ENCODE measurements around the gene SLC12A7.

Gene SLC12A7

DNA sequence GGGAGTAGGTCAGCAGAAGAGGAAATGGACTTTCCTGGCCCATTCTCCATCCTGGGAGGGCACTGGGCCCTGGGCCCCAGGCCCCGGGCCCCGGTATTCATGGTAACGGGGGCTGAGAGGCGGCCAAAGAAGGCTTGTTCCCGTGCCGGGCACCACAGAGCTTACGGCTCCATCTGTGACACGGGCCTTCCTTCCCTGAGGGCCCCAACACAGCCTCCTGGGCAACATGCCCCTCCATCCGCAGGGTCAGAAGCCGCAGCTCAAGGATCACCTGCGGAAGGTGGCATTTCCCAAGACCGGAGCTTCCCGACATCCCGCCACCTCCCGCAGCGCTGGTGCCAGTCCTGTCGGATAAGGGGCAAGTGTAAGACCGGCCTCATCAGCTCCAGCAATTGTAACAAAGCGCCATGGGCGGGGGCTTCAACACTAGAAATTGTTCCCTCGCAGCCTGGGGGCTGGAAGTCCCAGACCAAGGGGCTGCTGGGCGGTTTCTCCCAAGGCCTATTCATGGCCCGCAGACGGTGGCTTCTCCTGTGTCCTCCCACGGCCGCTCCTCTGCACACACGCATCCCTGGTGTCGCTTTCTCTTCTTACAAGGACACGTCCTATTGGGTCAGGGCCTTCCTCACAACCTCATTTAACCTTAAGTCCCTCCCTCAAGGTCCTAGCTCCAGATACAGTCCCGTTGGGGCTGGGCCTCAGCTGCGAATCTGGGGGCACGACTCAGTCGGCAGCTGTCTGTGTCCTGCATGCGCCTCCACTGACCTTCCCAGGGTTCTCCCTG lies 31.2 kb upstream of the SLC12A7 start:
- Histone ChIP-seq H3K4me3 (ENCODE audit: low read length in 2 of 2) (no peak overlapping the region), H3K27ac (ENCODE audit: low read depth in 2 of 2, low read length in 2 of 2) (no peak overlapping the region), H3K36me3 (ENCODE audit: control insufficient read depth in 2 of 2, insufficient read depth in 2 of 2, low read length in 2 of 2) (no peaks in the 10 kb centered on the region), H3K27me3 (ENCODE audit: control insufficient read depth in 2 of 2, insufficient read depth in 2 of 2, low read length in 2 of 2) (peaks cover 0 to 5% of the 10 kb centered on the region in 2 donors), H3K9ac (ENCODE audit: low read depth in 1 of 2, low read length in 2 of 2) (no peak overlapping the region), H3K4me1 (ENCODE audit: control insufficient read depth in 2 of 2, insufficient read depth in 2 of 2, low read length in 2 of 2) (peaks cover 0 to 3% of the 10 kb centered on the region in 2 donors), H3K9me3 (ENCODE audit: control insufficient read depth in 2 of 2, low read length in 2 of 2) (no peaks in the 10 kb centered on the region)

GRCh38 chr5:1141834-1142233 lies 30.0 kb upstream of the SLC12A7 start:
- H3K27me3 ChIP-seq (ENCODE audit: control insufficient read depth in 2 of 2, insufficient read depth in 2 of 2, low read length in 2 of 2), result peaks cover 0 to 5% of the 10 kb centered on the region in 2 donors
- peaks cover 8 to 10% of the 10 kb centered on the region in 2 donors for H3K4me1 ChIP-seq (ENCODE audit: control insufficient read depth in 2 of 2, insufficient read depth in 2 of 2, low read length in 2 of 2)
- H3K9ac ChIP-seq (ENCODE audit: low read depth in 1 of 2, low read length in 2 of 2), result no peak overlapping the region
- no peak overlapping the region for H3K27ac ChIP-seq (ENCODE audit: low read depth in 2 of 2, low read length in 2 of 2)
- no peak overlapping the region for H3K4me3 ChIP-seq (ENCODE audit: low read length in 2 of 2)
- no peaks in the 10 kb centered on the region for H3K36me3 ChIP-seq (ENCODE audit: control insufficient read depth in 2 of 2, insufficient read depth in 2 of 2, low read length in 2 of 2)
- H3K9me3 ChIP-seq (ENCODE audit: control insufficient read depth in 2 of 2, low read length in 2 of 2), result no peaks in the 10 kb centered on the region

GRCh38 chr5:1140818-1141189 lies 28.9 kb upstream of the SLC12A7 start:
- H3K36me3 ChIP-seq (ENCODE audit: control insufficient read depth in 2 of 2, insufficient read depth in 2 of 2, low read length in 2 of 2), result no peaks in the 10 kb centered on the region
- H3K27me3 ChIP-seq (ENCODE audit: control insufficient read depth in 2 of 2, insufficient read depth in 2 of 2, low read length in 2 of 2), result peaks cover 0 to 5% of the 10 kb centered on the region in 2 donors
- H3K4me3 ChIP-seq (ENCODE audit: low read length in 2 of 2), result no peak overlapping the region
- no peak overlapping the region for H3K9ac ChIP-seq (ENCODE audit: low read depth in 1 of 2, low read length in 2 of 2)
- no peak overlapping the region for H3K27ac ChIP-seq (ENCODE audit: low read depth in 2 of 2, low read length in 2 of 2)
- no peaks in the 10 kb centered on the region for H3K9me3 ChIP-seq (ENCODE audit: control insufficient read depth in 2 of 2, low read length in 2 of 2)
- H3K4me1 ChIP-seq (ENCODE audit: control insufficient read depth in 2 of 2, insufficient read depth in 2 of 2, low read length in 2 of 2), result peaks cover 8 to 11% of the 10 kb centered on the region in 2 donors

DNA sequence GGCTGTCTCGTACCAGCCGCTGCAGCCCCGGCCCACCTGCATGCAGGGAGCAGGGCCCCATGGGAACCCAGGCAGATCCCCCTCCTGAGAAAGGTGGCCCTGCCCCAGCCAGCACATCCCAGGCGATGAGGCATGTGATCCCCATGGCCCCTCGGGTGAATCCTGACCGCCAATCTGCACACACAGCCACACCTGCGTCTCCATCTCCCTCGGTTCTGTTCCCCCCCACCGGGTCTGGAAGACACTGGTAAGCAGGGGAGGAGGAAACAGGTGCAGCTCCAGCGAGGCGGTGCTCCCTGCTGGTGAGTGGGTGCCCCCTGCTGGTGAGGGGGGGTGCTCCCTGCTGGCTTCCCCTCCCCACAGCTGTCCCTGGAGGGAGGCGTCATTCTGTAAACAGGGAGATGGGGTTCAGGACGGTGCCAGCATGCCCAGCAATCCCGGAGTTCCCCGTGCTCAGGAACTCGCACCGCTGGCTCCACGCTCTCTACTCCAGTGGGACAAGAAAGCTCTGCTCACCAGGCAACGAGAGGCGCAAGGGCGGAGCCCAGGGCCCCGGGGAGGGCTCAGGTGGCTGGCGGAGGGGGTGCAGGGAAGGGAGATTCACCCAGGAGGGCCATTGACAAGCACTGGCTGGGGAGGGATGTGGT lies 28.4 kb upstream of the SLC12A7 start:
- H3K4me1 ChIP-seq (ENCODE audit: control insufficient read depth in 2 of 2, insufficient read depth in 2 of 2, low read length in 2 of 2), result peaks cover 8 to 11% of the 10 kb centered on the region in 2 donors
- H3K27ac ChIP-seq (ENCODE audit: low read depth in 2 of 2, low read length in 2 of 2), result no peak overlapping the region
- no peak overlapping the region for H3K9ac ChIP-seq (ENCODE audit: low read depth in 1 of 2, low read length in 2 of 2)
- no peaks in the 10 kb centered on the region for H3K36me3 ChIP-seq (ENCODE audit: control insufficient read depth in 2 of 2, insufficient read depth in 2 of 2, low read length in 2 of 2)
- H3K9me3 ChIP-seq (ENCODE audit: control insufficient read depth in 2 of 2, low read length in 2 of 2), result no peaks in the 10 kb centered on the region
- H3K27me3 ChIP-seq (ENCODE audit: control insufficient read depth in 2 of 2, insufficient read depth in 2 of 2, low read length in 2 of 2), result peaks cover 0 to 5% of the 10 kb centered on the region in 2 donors
- H3K4me3 ChIP-seq (ENCODE audit: low read length in 2 of 2), result no peak overlapping the region

GRCh38 chr5:1139331-1140170 lies 27.7 kb upstream of the SLC12A7 start:
- H3K36me3 ChIP-seq (ENCODE audit: control insufficient read depth in 2 of 2, insufficient read depth in 2 of 2, low read length in 2 of 2), result no peaks in the 10 kb centered on the region
- H3K9ac ChIP-seq (ENCODE audit: low read depth in 1 of 2, low read length in 2 of 2), result no peak overlapping the region
- H3K4me3 ChIP-seq (ENCODE audit: low read length in 2 of 2), result no peak overlapping the region
- peaks cover 0 to 5% of the 10 kb centered on the region in 2 donors for H3K27me3 ChIP-seq (ENCODE audit: control insufficient read depth in 2 of 2, insufficient read depth in 2 of 2, low read length in 2 of 2)
- H3K9me3 ChIP-seq (ENCODE audit: control insufficient read depth in 2 of 2, low read length in 2 of 2), result no peaks in the 10 kb centered on the region
- peaks cover 8 to 11% of the 10 kb centered on the region in 2 donors for H3K4me1 ChIP-seq (ENCODE audit: control insufficient read depth in 2 of 2, insufficient read depth in 2 of 2, low read length in 2 of 2)
- H3K27ac ChIP-seq (ENCODE audit: low read depth in 2 of 2, low read length in 2 of 2), result no peak overlapping the region

DNA sequence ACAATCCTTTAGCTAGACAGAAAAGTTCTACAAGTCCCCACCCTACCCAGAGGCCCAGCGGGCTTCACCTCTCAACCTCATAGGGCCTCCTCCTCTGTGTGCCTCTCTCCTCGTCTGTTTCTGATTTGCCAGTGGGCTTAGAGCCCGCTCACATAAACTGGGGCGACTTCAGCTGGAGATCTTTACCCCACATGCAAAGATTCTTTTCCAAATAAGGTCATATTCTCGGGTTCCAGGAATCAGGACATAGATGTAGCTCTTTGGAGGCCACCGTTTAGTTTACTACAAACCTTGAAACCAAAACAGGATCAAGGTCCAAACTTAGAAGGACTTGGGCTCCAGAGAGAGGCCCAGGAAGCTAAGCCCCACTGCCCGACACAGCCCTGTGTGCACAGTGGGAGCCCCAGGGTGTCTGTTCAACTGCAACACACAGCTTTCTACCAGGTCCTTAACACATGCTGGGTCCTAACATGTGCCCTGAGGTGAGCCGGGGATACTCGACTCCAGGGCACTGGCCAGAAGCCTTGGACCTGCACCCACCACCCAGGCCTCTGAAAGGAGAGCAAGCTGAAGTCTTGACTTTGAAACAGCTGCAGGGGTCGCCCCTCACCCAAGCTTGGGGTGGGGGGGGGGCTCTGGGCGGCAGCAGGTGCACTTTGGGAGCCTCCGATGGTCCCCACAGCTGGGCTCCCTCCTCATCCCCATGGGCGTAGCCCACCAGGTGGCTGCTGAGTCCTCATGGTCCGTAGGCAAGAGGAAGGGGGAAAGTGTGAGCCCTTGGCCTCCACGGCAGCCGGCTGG lies 26.8 kb upstream of the SLC12A7 start:
- Histone ChIP-seq H3K9me3 (ENCODE audit: control insufficient read depth in 2 of 2, low read length in 2 of 2) (no peaks in the 10 kb centered on the region), H3K27me3 (ENCODE audit: control insufficient read depth in 2 of 2, insufficient read depth in 2 of 2, low read length in 2 of 2) (peaks cover 0 to 5% of the 10 kb centered on the region in 2 donors), H3K9ac (ENCODE audit: low read depth in 1 of 2, low read length in 2 of 2) (no peak overlapping the region), H3K27ac (ENCODE audit: low read depth in 2 of 2, low read length in 2 of 2) (no peak overlapping the region), H3K4me1 (ENCODE audit: control insufficient read depth in 2 of 2, insufficient read depth in 2 of 2, low read length in 2 of 2) (peaks cover 8 to 11% of the 10 kb centered on the region in 2 donors), H3K4me3 (ENCODE audit: low read length in 2 of 2) (no peak overlapping the region), H3K36me3 (ENCODE audit: control insufficient read depth in 2 of 2, insufficient read depth in 2 of 2, low read length in 2 of 2) (no peaks in the 10 kb centered on the region)

- Histone ChIP-seq H3K27ac (ENCODE audit: low read depth in 2 of 2, low read length in 2 of 2) (no peak overlapping the region), H3K36me3 (ENCODE audit: control insufficient read depth in 2 of 2, insufficient read depth in 2 of 2, low read length in 2 of 2) (no peaks in the 10 kb centered on the region), H3K4me1 (ENCODE audit: control insufficient read depth in 2 of 2, insufficient read depth in 2 of 2, low read length in 2 of 2) (peaks cover 8 to 13% of the 10 kb centered on the region in 2 donors), H3K9ac (ENCODE audit: low read depth in 1 of 2, low read length in 2 of 2) (no peak overlapping the region), H3K4me3 (ENCODE audit: low read length in 2 of 2) (no peak overlapping the region), H3K9me3 (ENCODE audit: control insufficient read depth in 2 of 2, low read length in 2 of 2) (no peaks in the 10 kb centered on the region), H3K27me3 (ENCODE audit: control insufficient read depth in 2 of 2, insufficient read depth in 2 of 2, low read length in 2 of 2) (peaks cover 0 to 5% of the 10 kb centered on the region in 2 donors)
These were observed 25.9 kb upstream of the SLC12A7 start for GRCh38 chr5:1137567-1138444.

DNA sequence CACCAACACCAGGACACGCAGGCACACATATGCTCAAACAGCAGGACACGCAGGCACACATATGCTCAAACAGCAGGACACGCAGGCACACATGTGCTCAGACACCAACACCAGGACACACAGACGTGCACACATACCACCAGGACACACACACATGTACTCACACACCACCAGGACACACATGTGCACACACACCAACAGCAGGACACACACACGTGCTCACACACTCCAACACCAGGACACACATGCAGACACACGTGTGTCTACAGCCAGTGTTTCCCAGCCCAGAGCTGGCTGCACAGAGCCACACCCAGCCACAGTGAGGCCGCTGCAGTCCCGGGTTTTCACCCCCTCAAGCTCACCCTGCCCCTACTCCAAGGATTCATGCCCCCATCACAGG lies 25.0 kb upstream of the SLC12A7 start:
- no peaks in the 10 kb centered on the region for H3K9me3 ChIP-seq (ENCODE audit: control insufficient read depth in 2 of 2, low read length in 2 of 2)
- H3K9ac ChIP-seq (ENCODE audit: low read depth in 1 of 2, low read length in 2 of 2), result no peak overlapping the region
- H3K27ac ChIP-seq (ENCODE audit: low read depth in 2 of 2, low read length in 2 of 2), result no peak overlapping the region
- H3K4me1 ChIP-seq (ENCODE audit: control insufficient read depth in 2 of 2, insufficient read depth in 2 of 2, low read length in 2 of 2), result peaks cover 8 to 13% of the 10 kb centered on the region in 2 donors
- H3K27me3 ChIP-seq (ENCODE audit: control insufficient read depth in 2 of 2, insufficient read depth in 2 of 2, low read length in 2 of 2), result peaks cover 0 to 5% of the 10 kb centered on the region in 2 donors
- no peaks in the 10 kb centered on the region for H3K36me3 ChIP-seq (ENCODE audit: control insufficient read depth in 2 of 2, insufficient read depth in 2 of 2, low read length in 2 of 2)
- no peak overlapping the region for H3K4me3 ChIP-seq (ENCODE audit: low read length in 2 of 2)

Measured in mucosa of rectum (tissue), 2 donors.